ENCODE data around the gene FRS3. TPM values are rescaled to one million over a fixed set of nuclear protein-coding genes. Genes with fewer than 3 reads are reported as not detected.

Gene FRS3
- total and polyA plus RNA-seq, 2 of the 13 experiments (the other 11 are each of a cell fraction or from before 2014, with no cell fraction given) = 3.0 to 7.4 TPM

DNA sequence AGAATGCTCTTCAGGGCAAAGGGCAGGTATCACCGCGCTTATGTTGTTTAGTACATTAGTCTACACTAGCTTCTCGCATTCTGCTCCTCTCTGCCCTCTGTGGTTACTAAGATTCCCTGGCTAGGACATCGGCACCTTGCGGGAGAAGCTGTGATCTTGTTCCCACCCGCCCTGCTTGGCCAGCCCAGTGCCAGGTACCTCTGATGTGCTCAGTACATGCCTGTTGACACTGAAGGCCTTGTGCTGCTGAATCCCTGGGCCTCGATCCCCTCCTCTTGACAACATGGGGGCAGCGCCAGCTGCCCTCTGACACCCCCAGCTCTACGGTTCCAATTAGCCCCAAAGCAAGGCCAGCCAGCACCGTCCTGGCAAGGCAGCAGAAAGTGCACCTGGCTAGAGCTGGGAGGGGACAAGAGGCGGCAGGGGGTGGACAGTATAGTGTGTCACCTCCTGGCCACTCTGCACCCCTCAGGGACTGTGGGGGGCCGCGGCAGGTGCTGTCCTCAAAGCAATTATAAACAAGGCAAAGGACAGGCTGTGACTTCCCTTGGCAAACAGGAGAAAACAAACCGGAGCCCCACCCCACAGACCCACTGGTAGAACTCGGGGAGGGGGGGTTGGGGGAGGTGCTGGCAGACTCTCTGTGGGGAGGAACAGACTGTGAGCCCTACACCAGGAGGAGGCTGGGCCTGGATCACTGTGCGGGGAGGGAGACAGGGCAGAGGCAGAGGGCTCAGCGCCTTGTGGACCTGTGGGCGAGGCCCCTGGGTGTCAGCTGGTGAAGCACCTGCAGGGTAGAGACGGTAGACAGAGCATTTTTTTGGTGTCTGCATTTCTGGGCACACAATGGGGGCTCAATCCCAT lies 51.4 kb downstream of the FRS3 start (continued):
- TF ChIP-seq LCORL (IDR thresholded peaks at IDR 0.05) = no peak
- no peak; the same call in none of the 2 replicates for TF ChIP-seq LCORL (CRISPR knock-in tag; IDR thresholded peaks at IDR 0.05)
- TF ChIP-seq ZBTB1 (CRISPR knock-in tag; IDR thresholded peaks at IDR 0.05; ENCODE audit: borderline replicate concordance) = no peak
- no peak for TF ChIP-seq RBFOX2 (IDR thresholded peaks at IDR 0.05; ENCODE audit: low read depth, low read length)
- no peak for TF ChIP-seq ISX (CRISPR knock-in tag; conservative IDR thresholded peaks at IDR 0.05)
- TF ChIP-seq, protein P1, sequence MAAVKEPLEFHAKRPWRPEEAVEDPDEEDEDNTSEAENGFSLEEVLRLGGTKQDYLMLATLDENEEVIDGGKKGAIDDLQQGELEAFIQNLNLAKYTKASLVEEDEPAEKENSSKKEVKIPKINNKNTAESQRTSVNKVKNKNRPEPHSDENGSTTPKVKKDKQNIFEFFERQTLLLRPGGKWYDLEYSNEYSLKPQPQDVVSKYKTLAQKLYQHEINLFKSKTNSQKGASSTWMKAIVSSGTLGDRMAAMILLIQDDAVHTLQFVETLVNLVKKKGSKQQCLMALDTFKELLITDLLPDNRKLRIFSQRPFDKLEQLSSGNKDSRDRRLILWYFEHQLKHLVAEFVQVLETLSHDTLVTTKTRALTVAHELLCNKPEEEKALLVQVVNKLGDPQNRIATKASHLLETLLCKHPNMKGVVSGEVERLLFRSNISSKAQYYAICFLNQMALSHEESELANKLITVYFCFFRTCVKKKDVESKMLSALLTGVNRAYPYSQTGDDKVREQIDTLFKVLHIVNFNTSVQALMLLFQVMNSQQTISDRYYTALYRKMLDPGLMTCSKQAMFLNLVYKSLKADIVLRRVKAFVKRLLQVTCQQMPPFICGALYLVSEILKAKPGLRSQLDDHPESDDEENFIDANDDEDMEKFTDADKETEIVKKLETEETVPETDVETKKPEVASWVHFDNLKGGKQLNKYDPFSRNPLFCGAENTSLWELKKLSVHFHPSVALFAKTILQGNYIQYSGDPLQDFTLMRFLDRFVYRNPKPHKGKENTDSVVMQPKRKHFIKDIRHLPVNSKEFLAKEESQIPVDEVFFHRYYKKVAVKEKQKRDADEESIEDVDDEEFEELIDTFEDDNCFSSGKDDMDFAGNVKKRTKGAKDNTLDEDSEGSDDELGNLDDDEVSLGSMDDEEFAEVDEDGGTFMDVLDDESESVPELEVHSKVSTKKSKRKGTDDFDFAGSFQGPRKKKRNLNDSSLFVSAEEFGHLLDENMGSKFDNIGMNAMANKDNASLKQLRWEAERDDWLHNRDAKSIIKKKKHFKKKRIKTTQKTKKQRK (IDR thresholded peaks at IDR 0.05; ENCODE audit: low read length) = no peak
- no peak for TF ChIP-seq ZNF530 (CRISPR knock-in tag; IDR thresholded peaks at IDR 0.05; ENCODE audit: low read depth)
- no peak for TF ChIP-seq ZNF644 (CRISPR knock-in tag; IDR thresholded peaks at IDR 0.05; ENCODE audit: low read depth)
- TF ChIP-seq, protein P2, sequence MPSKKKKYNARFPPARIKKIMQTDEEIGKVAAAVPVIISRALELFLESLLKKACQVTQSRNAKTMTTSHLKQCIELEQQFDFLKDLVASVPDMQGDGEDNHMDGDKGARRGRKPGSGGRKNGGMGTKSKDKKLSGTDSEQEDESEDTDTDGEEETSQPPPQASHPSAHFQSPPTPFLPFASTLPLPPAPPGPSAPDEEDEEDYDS (CRISPR knock-in tag; IDR thresholded peaks at IDR 0.05) = no peak
- TF ChIP-seq ZNF790 (CRISPR knock-in tag; IDR thresholded peaks at IDR 0.05; ENCODE audit: borderline replicate concordance) = peak; percentile 74; the same call in 1 of the 2 replicates
- TF ChIP-seq ZNF207 (IDR thresholded peaks at IDR 0.05; ENCODE audit: borderline replicate concordance) = no peak
- TF ChIP-seq, protein P3, sequence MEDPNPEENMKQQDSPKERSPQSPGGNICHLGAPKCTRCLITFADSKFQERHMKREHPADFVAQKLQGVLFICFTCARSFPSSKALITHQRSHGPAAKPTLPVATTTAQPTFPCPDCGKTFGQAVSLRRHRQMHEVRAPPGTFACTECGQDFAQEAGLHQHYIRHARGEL (CRISPR knock-in tag; IDR thresholded peaks at IDR 0.05) = no peak
- no peak for TF ChIP-seq MLLT10 (CRISPR knock-in tag; IDR thresholded peaks at IDR 0.05)
- TF ChIP-seq, protein P4, sequence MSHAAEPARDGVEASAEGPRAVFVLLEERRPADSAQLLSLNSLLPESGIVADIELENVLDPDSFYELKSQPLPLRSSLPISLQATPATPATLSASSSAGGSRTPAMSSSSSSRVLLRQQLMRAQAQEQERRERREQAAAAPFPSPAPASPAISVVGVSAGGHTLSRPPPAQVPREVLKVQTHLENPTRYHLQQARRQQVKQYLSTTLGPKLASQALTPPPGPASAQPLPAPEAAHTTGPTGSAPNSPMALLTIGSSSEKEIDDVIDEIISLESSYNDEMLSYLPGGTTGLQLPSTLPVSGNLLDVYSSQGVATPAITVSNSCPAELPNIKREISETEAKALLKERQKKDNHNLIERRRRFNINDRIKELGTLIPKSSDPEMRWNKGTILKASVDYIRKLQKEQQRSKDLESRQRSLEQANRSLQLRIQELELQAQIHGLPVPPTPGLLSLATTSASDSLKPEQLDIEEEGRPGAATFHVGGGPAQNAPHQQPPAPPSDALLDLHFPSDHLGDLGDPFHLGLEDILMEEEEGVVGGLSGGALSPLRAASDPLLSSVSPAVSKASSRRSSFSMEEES (CRISPR knock-in tag; IDR thresholded peaks at IDR 0.05) = no peak
- no peak for TF ChIP-seq KDM5A (IDR thresholded peaks at IDR 0.05; ENCODE audit: borderline replicate concordance, low read length)
- TF ChIP-seq, protein P5, sequence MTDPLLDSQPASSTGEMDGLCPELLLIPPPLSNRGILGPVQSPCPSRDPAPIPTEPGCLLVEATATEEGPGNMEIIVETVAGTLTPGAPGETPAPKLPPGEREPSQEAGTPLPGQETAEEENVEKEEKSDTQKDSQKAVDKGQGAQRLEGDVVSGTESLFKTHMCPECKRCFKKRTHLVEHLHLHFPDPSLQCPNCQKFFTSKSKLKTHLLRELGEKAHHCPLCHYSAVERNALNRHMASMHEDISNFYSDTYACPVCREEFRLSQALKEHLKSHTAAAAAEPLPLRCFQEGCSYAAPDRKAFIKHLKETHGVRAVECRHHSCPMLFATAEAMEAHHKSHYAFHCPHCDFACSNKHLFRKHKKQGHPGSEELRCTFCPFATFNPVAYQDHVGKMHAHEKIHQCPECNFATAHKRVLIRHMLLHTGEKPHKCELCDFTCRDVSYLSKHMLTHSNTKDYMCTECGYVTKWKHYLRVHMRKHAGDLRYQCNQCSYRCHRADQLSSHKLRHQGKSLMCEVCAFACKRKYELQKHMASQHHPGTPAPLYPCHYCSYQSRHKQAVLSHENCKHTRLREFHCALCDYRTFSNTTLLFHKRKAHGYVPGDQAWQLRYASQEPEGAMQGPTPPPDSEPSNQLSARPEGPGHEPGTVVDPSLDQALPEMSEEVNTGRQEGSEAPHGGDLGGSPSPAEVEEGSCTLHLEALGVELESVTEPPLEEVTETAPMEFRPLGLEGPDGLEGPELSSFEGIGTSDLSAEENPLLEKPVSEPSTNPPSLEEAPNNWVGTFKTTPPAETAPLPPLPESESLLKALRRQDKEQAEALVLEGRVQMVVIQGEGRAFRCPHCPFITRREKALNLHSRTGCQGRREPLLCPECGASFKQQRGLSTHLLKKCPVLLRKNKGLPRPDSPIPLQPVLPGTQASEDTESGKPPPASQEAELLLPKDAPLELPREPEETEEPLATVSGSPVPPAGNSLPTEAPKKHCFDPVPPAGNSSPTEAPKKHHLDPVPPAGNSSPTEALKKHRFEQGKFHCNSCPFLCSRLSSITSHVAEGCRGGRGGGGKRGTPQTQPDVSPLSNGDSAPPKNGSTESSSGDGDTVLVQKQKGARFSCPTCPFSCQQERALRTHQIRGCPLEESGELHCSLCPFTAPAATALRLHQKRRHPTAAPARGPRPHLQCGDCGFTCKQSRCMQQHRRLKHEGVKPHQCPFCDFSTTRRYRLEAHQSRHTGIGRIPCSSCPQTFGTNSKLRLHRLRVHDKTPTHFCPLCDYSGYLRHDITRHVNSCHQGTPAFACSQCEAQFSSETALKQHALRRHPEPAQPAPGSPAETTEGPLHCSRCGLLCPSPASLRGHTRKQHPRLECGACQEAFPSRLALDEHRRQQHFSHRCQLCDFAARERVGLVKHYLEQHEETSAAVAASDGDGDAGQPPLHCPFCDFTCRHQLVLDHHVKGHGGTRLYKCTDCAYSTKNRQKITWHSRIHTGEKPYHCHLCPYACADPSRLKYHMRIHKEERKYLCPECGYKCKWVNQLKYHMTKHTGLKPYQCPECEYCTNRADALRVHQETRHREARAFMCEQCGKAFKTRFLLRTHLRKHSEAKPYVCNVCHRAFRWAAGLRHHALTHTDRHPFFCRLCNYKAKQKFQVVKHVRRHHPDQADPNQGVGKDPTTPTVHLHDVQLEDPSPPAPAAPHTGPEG (CRISPR knock-in tag; IDR thresholded peaks at IDR 0.05) = no peak
- TF ChIP-seq ZBTB7A (CRISPR knock-in tag; IDR thresholded peaks at IDR 0.05) = 0 out of 2 replicates have a peak, but pooled peaks have one; percentile 33
- no peak for TF ChIP-seq ZNF614 (CRISPR knock-in tag; IDR thresholded peaks at IDR 0.05; ENCODE audit: borderline replicate concordance)
